Vagina (tissue), 2 donors: ENCODE data around the gene CRYAA.
"Not testable (repeated sequence)": the region's sequence is repeated elsewhere in the genome, so short reads cannot be mapped to it uniquely, and the experiment has no call there.

ENCODE experiments used
- POLR2A ChIP-seq, 2 donors: fragments of 450-650 bp; IDR thresholded peaks; one replicate each; pipeline ENCODE4 v1.6.1; 2017; ENCODE audit warnings: antibody characterized with exemption in 2 of 2, mild to moderate bottlenecking in 2 of 2, moderate library complexity in 2 of 2
- POLR2AphosphoS5 ChIP-seq, 2 donors: sonication (generic); formaldehyde crosslinking; IDR thresholded peaks; one replicate each; pipeline ENCODE4 v1.9.0; 2017; ENCODE audit warnings: antibody characterized with exemption in 2 of 2, mild to moderate bottlenecking in 2 of 2, low read depth in 1 of 2; ENCODE audit not compliant: insufficient read depth in 1 of 2
- TF ChIP-seq, protein P1 (sequence below), 3 experiments: fragments of 450-650 bp in 2 of 3; fragments of 200-600 bp in 1 of 3; sonication (generic) in 1 of 3; IDR thresholded peaks; one replicate each; pipeline ENCODE4 v1.5.1; 2017 to 2019; ENCODE audit warnings: antibody characterized with exemption in 3 of 3, mild to moderate bottlenecking in 2 of 3, moderate library complexity in 2 of 3

DNA sequence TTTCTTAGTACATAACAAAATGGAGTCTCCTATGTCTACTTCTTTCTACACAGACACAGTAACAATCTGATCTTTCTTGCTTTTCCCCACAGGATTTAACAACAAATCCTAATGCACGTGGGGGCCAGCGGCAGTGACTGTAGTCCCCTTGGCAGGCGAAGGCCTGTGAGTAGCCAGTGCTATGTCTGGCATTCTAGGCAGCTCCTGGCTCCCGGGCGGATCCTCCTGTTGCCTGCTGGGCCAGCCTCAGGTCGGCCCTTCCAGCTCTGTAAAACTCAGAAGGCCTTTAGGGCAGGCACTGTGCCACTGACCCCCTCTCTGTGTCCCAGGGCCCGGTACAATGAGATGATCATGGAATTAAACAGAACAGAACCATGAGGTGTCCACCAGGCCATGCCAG is 20.8 kb upstream of the CRYAA start:
- TF ChIP-seq POLR2AphosphoS5 (IDR thresholded peaks at IDR 0.05; ENCODE audit: insufficient read depth in 1 of 2, low read depth in 1 of 2); POLR2A (IDR thresholded peaks at IDR 0.05): not testable (repeated sequence)
- TF ChIP-seq, protein P1, sequence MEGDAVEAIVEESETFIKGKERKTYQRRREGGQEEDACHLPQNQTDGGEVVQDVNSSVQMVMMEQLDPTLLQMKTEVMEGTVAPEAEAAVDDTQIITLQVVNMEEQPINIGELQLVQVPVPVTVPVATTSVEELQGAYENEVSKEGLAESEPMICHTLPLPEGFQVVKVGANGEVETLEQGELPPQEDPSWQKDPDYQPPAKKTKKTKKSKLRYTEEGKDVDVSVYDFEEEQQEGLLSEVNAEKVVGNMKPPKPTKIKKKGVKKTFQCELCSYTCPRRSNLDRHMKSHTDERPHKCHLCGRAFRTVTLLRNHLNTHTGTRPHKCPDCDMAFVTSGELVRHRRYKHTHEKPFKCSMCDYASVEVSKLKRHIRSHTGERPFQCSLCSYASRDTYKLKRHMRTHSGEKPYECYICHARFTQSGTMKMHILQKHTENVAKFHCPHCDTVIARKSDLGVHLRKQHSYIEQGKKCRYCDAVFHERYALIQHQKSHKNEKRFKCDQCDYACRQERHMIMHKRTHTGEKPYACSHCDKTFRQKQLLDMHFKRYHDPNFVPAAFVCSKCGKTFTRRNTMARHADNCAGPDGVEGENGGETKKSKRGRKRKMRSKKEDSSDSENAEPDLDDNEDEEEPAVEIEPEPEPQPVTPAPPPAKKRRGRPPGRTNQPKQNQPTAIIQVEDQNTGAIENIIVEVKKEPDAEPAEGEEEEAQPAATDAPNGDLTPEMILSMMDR (IDR thresholded peaks at IDR 0.05): not testable (repeated sequence)
